Renal pelvis (tissue), 4 donors: ENCODE results near the gene ARSB. TPM values are rescaled to one million over a fixed set of nuclear protein-coding genes. Genes with fewer than 3 reads are reported as not detected.
A peak's percentile ranks its signal among the peaks of the same experiment; 100 is the strongest.

Source experiments
- DNase-seq: peaks from one replicate; pipeline ENCODE4 v3.0.0-alpha.2; 2013
- polyA plus RNA-seq, 3 donors: library from polyadenylated mRNA; unstranded; fragments of 120-200 nt; gene quantifications; one replicate each; pipeline ENCODE4 v1.2.1, GENCODE V29; 2013; ENCODE audit not compliant: insufficient read length in 3 of 3

Gene ARSB
- polyA plus RNA-seq, 3 donors = 19.1 to 23.0 (median 21.4) TPM

DNA sequence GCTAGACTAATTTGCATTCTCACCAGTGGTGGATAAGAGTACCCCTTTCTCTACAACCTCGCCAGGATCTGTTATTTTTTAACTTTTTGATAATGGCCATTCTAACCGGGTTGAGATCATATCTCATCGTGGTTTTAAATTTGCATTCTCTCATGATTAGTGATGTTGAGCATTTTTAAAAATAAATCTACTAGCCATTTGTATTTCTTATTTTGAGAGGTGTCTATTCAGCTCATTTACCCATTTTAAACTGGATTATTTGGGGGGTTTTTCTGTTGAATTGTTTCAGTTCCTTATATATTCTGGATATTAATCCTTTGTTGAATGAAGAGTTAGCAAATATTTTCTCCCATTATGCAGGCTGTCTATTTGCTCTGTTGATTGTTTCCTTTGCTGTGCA, 139.6 kb downstream of the ARSB start:
- DNase-seq = no peak

GRCh38 chr5:78843436-78843835, 141.7 kb downstream of the ARSB start:
- no peak for DNase-seq

GRCh38 chr5:78841767-78842166, 143.3 kb downstream of the ARSB start:
- DNase-seq = no peak

GRCh38 chr5:78838753-78839152, 146.4 kb downstream of the ARSB start:
- DNase-seq = no peak

DNA sequence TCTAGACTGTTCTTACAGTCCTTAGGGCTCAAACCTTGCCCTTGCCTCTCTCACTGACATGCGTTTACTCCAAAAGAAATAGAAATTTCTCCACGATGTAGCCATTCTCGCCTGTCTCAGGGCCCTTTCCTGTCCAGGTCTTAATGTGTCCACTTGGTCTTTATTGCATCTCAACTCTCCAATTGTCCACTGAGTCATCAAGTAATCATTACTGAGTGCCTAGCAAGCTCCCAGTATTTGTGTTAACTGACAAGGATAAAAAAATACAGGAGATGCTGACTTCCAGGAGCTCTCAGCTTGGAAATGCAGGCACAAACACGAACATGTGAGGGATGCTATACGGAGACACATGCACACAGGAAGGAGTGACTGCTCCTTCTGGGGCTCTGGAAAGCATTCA, 147.3 kb downstream of the ARSB start:
- no peak for DNase-seq

DNA sequence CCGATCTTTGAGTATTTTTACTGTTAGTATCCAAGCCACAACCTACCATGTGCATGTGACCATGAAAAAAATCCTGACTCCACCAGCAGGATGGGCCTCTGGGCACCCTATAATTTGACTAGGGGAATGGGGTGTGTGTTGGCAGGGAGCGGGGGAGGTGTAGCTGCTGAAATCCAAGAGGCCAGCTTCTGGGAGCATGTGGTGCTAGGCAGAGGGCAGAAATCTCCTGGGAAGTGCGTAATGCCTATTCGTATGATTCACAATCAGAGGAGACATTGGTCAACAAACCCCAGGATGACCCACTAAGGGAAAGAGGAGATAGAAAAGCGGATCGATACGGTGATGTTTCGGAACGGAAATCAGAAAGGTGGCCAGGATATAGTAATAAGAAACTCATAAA, 149.9 kb downstream of the ARSB start:
- DNase-seq = no peak

DNA sequence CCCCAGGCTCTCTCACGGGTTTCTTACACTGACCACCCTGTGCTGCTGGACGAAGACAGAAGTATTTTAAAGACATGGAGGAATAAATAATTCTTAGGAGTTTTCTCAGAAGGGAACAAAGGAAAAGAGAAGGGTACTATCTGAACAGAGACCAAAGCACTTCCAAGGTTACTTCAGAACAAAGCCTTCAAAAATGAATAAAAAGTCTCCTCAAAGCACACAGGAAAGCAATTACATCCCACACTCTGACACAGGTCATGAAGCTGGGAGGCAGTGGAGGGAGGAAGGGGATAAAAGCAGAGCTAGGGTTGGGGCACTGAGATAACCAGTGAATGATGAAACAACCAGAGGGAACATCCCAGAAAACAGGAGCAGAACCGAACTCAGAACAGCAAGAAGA, 151.8 kb downstream of the ARSB start:
- no peak for DNase-seq

DNA sequence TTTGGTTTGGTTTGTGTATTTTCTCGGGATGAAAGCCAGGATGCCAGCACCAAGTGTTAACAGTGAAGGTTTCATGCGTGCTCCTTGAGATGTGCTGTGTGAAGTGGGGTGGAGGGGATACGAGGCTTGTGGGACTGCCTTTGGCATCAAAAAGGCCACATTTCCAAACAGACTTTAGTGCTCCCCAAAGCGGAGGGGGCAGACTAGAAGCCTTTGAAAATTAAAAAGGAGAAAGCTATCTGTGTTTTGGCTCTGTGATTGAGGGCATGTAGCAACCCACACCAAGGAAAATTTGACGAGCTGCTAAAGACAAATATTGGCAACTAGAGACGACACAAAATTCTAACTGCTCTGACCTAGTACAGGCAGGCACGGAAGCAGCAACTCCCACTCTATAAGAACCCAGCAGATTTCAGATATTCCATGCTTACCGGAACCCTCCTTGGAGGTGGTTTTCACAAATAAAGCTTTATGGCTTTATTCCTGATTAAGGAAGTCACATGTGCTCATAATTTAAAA, 154.5 kb downstream of the ARSB start:
- DNase-seq = no peak

DNA sequence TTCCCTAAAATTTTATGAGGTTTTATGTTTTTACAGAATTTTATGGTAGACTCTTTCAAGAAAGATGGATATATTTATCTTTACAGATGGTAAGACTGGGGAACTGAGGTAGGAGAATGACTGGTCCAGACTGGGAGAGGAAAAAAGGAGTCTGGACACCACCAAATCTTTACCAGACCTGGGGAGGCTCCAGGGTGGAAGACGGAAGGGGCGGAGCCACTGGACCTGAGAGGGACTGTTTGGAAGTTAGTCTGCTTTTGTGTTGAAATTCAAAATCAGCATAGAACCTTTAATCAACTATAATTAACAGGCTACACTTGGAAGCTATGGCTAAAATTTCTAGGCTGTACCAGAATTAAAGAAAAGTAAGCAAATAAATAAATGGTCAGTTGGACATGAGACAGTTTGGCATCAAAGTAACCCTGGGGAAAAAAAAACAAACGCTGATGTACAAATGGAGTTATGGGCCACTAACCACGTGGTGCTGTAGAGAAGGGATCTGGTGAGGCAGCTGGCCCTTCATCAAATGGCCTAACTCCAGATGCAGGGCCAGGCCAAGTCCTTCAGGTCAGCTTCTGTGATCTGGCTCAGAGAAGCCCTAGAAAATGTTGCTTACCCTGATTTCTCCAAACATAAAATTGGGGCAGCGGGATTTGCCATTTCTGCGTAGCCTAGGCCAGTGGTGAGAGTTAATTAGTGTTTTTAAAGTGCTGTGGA, 155.1 kb downstream of the ARSB start:
- no peak for DNase-seq

GRCh38 chr5:78827725-78828124, 157.4 kb downstream of the ARSB start:
- no peak for DNase-seq

DNA sequence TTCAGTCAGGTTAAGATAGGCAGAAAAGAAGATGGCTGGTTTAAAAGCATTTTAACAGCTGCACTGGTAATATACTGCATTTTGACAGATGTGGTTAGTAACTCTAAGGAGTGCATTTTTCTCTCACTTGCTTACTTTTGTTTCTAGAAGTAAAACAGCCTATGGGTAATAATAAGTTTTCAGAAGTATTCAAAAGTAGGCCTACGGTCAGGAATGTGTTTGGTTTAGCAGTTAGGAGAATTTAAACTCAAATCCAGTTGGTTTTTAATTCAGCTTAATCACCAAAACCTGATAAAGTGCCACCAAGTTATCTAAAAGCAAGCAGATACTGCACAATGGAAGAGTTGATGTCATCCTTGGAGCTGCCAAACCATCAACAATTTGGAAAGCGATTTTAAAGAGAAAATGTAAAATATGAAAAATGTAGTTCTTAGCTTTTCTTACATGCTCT, 160.3 kb downstream of the ARSB start:
- DNase-seq = no peak

- no peak for DNase-seq
These were observed 161.9 kb downstream of the ARSB start for GRCh38 chr5:78823196-78823595.

- peak; percentile 62 for DNase-seq
These were observed 163.5 kb downstream of the ARSB start for GRCh38 chr5:78821536-78822021.

DNA sequence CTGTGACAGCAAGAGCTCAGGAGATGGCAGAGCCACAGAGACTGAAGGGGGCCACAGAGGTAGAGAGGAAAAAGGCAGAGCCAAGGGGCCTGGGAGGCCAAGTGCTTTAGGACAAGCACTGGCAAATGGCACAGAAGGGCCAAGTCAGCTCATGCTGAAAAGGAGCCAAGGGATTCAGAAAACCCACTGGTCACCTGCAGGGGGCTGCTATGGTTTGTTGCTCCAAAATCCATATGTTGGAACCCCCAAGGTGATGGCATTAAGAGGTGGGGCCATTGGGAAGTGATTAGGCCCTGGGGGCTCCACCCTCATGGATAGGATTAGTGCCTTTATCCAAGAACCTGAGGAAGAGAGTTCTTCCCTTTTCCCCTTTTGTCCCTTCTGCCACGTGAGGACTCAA, 165.4 kb downstream of the ARSB start:
- no peak for DNase-seq

DNA sequence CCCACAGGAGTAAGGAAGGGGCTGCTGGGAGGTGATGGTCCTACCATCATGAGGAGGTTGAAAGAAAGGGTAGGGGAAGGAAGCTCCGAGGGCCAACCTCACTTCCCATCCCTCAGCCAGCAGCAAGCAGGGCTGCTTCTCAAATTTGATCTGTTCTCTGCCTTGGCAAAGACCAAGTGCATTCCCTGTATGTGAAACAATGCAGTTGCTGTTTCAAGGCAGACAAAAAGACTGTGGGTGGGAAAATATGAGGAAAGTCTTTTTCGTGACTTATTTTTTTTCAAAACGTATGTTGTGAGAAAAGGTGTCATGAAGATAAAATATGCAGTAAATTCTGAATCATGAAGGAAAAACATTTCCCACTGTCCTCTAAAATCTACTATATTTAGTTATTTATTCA, 165.9 kb downstream of the ARSB start:
- DNase-seq = no peak

- no peak for DNase-seq
These were observed 168.9 kb downstream of the ARSB start for GRCh38 chr5:78816143-78816765.

GRCh38 chr5:78813906-78814530, 171.1 kb downstream of the ARSB start:
- no peak for DNase-seq

DNA sequence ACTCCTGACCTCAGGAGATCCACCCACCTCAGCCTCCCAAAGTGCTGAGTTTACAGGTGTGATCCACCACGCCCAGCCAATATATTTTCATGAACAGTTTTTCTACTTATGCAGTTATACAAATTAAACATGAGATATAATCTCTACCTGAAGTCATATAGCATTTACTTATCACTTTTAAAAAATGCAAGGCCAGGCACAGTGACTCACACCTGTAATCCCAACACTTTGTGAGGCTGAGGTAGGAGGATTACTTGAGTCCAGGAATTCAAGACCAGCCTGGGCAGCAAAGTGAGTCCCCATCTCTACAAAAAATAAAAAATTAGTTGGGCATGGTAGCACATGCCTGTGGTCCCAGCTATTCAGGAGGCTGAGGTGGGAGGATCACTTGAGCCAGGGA, 171.8 kb downstream of the ARSB start:
- no peak for DNase-seq

DNA sequence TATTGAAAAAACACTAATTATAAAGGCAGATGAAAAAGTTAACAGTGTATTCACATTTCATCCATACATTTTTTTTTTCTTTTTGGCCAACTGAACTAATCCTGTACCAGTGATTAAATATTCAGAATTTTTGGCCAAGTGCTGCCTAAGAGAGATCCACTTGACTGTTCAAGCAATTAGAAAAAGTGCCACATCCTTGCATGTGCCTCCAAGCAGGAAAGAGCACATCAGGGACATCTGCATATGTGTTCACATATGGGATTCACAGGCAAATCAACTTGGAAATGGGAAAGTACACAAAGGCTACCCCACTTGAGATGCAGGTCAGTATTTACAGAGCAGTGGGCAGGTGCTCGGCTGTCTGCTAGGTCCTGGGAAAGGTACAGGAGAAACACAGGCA, 173.2 kb downstream of the ARSB start:
- no peak for DNase-seq

DNA sequence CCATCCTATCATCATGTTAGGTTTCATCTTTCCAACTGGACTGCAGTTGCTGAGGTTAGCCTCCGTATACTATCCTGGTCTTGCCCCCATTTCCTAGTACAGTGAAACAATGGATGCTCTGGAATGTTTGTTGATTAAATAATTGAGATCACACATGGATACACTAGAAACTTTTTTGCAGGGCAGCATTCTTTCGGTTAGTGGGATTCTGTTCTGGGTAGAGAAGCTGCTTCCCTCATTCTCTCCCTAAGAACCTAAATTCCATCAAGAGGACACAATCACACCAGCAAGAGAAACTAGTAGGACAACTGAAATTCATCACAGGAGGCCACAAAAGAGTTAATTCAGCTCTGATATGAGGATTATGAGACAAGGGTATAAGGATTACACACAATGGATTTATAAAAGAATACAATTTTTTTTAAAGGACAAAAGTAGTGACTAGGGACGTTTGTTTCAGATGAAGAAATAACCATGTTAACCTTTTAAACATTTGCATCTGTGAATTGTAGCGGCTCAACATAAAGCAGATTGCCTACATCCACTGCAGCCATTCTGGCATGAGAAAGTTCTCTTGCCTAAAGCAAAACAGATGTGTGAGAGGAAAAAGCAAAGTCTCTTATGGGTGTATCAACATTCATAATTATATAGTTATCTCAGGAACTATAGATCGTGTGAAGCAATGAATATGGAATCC, 173.8 kb downstream of the ARSB start:
- no peak for DNase-seq

- no peak for DNase-seq
These were observed 174.8 kb downstream of the ARSB start for GRCh38 chr5:78810098-78810920.
